GM12878 (cell line): ENCODE data around the gene MCF2L2. TPM values are rescaled to one million over a fixed set of nuclear protein-coding genes. Genes with fewer than 3 reads are reported as not detected.

Source experiments
- ATAC-seq: fragments of 200-7000 bp; cut with Tn5 transposase; 3 replicates; pipeline ENCODE4 v1.9.1; 2020; ENCODE audit warnings: mild to moderate bottlenecking, moderate library complexity
- BruUV-seq: library from RNA; stranded (reverse); fragments of 400-500 nt; replicated peaks from 2 replicates; lab custom pipeline; 2021; lab: Mats Ljungman, UMichigan
- CTCF ChIA-PET: fragments of 300-600 bp; sonication (Branson Sonifier 250); formaldehyde crosslinking; extraction: SDS; loops from one replicate; lab custom pipeline; 2021; ENCODE audit warnings: inconsistent platforms; lab: Yijun Ruan, JAX
- POLR2A ChIA-PET: fragments of 350-600 bp; formaldehyde crosslinking; extraction: SDS; loops from one replicate; lab custom pipeline; 2021; ENCODE audit warnings: inconsistent platforms; lab: Charles Lee
- RAD21 ChIA-PET: fragments of 300-600 bp; sonication (Branson Sonifier 250); formaldehyde crosslinking; loops from one replicate; lab custom pipeline; 2023; ENCODE audit warnings: antibody characterized with exemption; ENCODE audit not compliant: unreplicated experiment; lab: Charles Lee
- SMC1A ChIA-PET: fragments of 300-600 bp; sonication (Branson Sonifier 250); formaldehyde crosslinking; loops from one replicate; lab custom pipeline; 2023; ENCODE audit not compliant: unreplicated experiment, uncharacterized antibody; lab: Charles Lee
- DNase-seq: peaks from one replicate; pipeline ENCODE4 v3.0.0-alpha.2; 2011; ENCODE audit warnings: low read depth, low spot score
- FAIRE-seq: peaks from 3 replicates; lab custom pipeline; 2011; peaks lifted over from hg19 to GRCh38; lab: Jason Lieb, UNC
- H2AFZ ChIP-seq: 2 replicates; pipeline ENCODE4 v1.6.0; 2011; ENCODE audit warnings: low read depth, low read length, control low read depth; ENCODE audit not compliant: control insufficient read depth
- H3K27ac ChIP-seq: 2 replicates; pipeline ENCODE4 v1.5.1; 2011; ENCODE audit warnings: control low read depth; ENCODE audit not compliant: control insufficient read depth, insufficient read depth
- H3K27me3 ChIP-seq, 2 experiments: replicated peaks in 1 of 2; 2 replicates each; pipeline versions ENCODE4 v1.6.0 to v1.6.1; 2011; ENCODE audit warnings: low read length in 1 of 2; ENCODE audit not compliant: control insufficient read depth in 2 of 2, insufficient read depth in 2 of 2
- H3K36me3 ChIP-seq, 2 experiments: 2 replicates each; pipeline ENCODE4 v1.5.1; 2011; ENCODE audit warnings: low read length in 1 of 2; ENCODE audit not compliant: control insufficient read depth in 2 of 2, insufficient read depth in 2 of 2
- H3K4me1 ChIP-seq: 2 replicates; pipeline ENCODE4 v1.6.1; 2011; ENCODE audit warnings: mild to moderate bottlenecking, low read length, moderate library complexity, mixed read lengths; ENCODE audit not compliant: control insufficient read depth, insufficient read depth
- H3K4me2 ChIP-seq: 2 replicates; pipeline ENCODE4 v1.6.0; 2011; ENCODE audit warnings: control low read depth; ENCODE audit not compliant: control insufficient read depth, insufficient read depth
- H3K4me3 ChIP-seq: fragments of 200-600 bp; sonication (generic); 2 replicates; pipeline ENCODE4 v1.5.1; 2016
- H3K79me2 ChIP-seq: 2 replicates; pipeline ENCODE4 v1.6.0; 2011; ENCODE audit warnings: low read length; ENCODE audit not compliant: control insufficient read depth, insufficient read depth
- H3K9ac ChIP-seq: 2 replicates; pipeline ENCODE4 v1.8.0; 2011; ENCODE audit warnings: low read length, control low read depth, mixed read lengths; ENCODE audit not compliant: control insufficient read depth, insufficient read depth
- H3K9me3 ChIP-seq: replicated peaks from 3 replicates; pipeline ENCODE4 v1.5.1; 2011; ENCODE audit warnings: mild to moderate bottlenecking, low read length; ENCODE audit not compliant: control insufficient read depth, insufficient read depth
- H4K20me1 ChIP-seq: 2 replicates; pipeline ENCODE4 v1.6.0; 2011; ENCODE audit not compliant: control insufficient read depth, insufficient read depth
- CEBPB ChIP-seq, 2 experiments: fragments of 150-350 bp in 1 of 2; IDR thresholded peaks; 2 replicates each; pipeline ENCODE4 v1.6.1; 2012 to 2014; ENCODE audit warnings: low read depth in 2 of 2, low read length in 2 of 2, borderline replicate concordance in 1 of 2, inconsistent platforms in 1 of 2
- CREM ChIP-seq: IDR thresholded peaks from 2 replicates; pipeline ENCODE4 v1.6.1; 2014; ENCODE audit warnings: antibody characterized with exemption, low read depth
- KAT2A ChIP-seq: conservative IDR thresholded peaks from 2 replicates; pipeline ENCODE4 v1.6.1; 2011; ENCODE audit warnings: low read depth, low read length; ENCODE audit not compliant: control insufficient read depth
- MTA3 ChIP-seq: IDR thresholded peaks from 2 replicates; pipeline ENCODE4 v1.6.1; 2012; ENCODE audit warnings: low read length, inconsistent platforms, borderline replicate concordance
- NFYB ChIP-seq: IDR thresholded peaks from 2 replicates; pipeline ENCODE4 v1.6.1; 2011; ENCODE audit warnings: low read depth, mild to moderate bottlenecking, low read length, improper control_type of control experiment, moderate library complexity; ENCODE audit not compliant: insufficient read depth
- NKRF ChIP-seq: fragments of 450-650 bp; conservative IDR thresholded peaks from 2 replicates; pipeline ENCODE4 v1.6.1; 2017; ENCODE audit warnings: mild to moderate bottlenecking, moderate library complexity
- PAX8 ChIP-seq: fragments of 450-650 bp; IDR thresholded peaks from 2 replicates; pipeline ENCODE4 v1.6.1; 2017; ENCODE audit warnings: mild to moderate bottlenecking, moderate library complexity
- RAD51 ChIP-seq: fragments of 450-650 bp; IDR thresholded peaks from 2 replicates; pipeline ENCODE4 v1.6.1; 2016; ENCODE audit warnings: moderate library complexity, mild to moderate bottlenecking, inconsistent platforms
- SREBF2 ChIP-seq: IDR thresholded peaks from 2 replicates; pipeline ENCODE4 v1.6.1; 2012; ENCODE audit warnings: mild to moderate bottlenecking, low read length
- TCF3 ChIP-seq: IDR thresholded peaks from 2 replicates; pipeline ENCODE4 v1.6.1; 2012; ENCODE audit warnings: low read depth, mild to moderate bottlenecking, low read length, borderline replicate concordance; ENCODE audit not compliant: insufficient read depth
- ZNF592 ChIP-seq: fragments of 450-650 bp; IDR thresholded peaks from 2 replicates; pipeline ENCODE4 v1.6.1; 2017; ENCODE audit warnings: mild to moderate bottlenecking, moderate library complexity
- ZZZ3 ChIP-seq: IDR thresholded peaks from 2 replicates; pipeline ENCODE4 v1.6.1; 2011; ENCODE audit warnings: low read depth; ENCODE audit not compliant: control insufficient read depth, insufficient read length
- WGBS: methylation state at CpG from one replicate; pipeline ENCODE4 v1.1.6; 2016; ENCODE audit warnings: low lambda C conversion rate; ENCODE audit not compliant: insufficient replicate concordance, insufficient coverage; ENCODE audit errors: missing lambda C conversion rate; 5-methylcytosine and 5-hydroxymethylcytosine counted together
- in situ Hi-C: fragments of 300-500 bp; cut with MboI; formaldehyde crosslinking; loops from 9 replicates; pipeline ENCODE4 v1.14.3; 2018; ENCODE audit warnings: mixed read lengths
- intact Hi-C: fragments of 100-400 bp; cut with micrococcal nuclease; formaldehyde crosslinking; loops from one replicate; pipeline ENCODE4 v1.14.2; 2022; ENCODE audit not compliant: unreplicated experiment
- polyA plus RNA-seq, 11 experiments: library from polyadenylated mRNA; depleted of rRNA in 4 of 11; unstranded in 6 of 11; stranded (reverse) in 5 of 11; fragments of >200 nt; fragmentation: Nextera tagmentation in 4 of 11; fragmentation: Illumina TruSeq in 1 of 11; extraction: Ambion mirVana in 4 of 11; extraction: Trizol in 1 of 11; gene quantifications; 1 replicate in 1 of 11; 2 replicates in 10 of 11; pipeline versions ENCODE4 v1.2.1 to v1.2.3, GENCODE V29; 2011 to 2016; ENCODE audit warnings: inconsistent platforms in 2 of 11, missing spikeins in 2 of 11, low read depth in 1 of 11
- total RNA-seq, 4 experiments: library from RNA; depleted of rRNA in 3 of 4; stranded (reverse); fragments of >200 nt in 3 of 4; fragmentation: Illumina TruSeq in 1 of 4; extraction: Trizol in 1 of 4; gene quantifications; 2 replicates each; pipeline versions ENCODE4 v1.2.1 to v1.2.3, GENCODE V29; 2013 to 2021

MCF2L2 gene
- total and polyA plus RNA-seq, 10 of the 15 experiments (the other 5 are each of a cell fraction or from before 2014, with no cell fraction given) = 0.37 to 2.8 (median 1.4) TPM

DNA sequence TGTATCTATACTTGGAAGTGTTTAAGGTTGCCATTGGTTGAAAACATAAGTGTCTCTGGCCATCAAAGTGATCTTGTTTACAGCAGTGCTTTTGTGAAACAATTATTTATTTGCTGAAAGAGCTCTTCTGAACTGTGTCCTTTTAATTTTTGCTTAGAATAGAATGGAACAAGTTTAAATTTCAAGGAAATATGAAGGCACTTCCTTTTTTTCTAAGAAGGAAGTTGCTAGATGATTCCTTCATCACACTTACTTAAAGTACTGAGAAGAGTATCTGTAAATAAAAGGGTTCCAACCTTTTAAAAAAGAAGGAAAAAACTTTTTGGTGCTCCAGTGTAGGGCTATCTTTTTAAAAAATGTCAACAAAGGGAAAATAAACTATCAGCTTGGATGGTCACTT is 155.6 kb downstream of the MCF2L2 start (continued):
- TF ChIP-seq CEBPB (IDR thresholded peaks at IDR 0.05; ENCODE audit: borderline replicate concordance in 1 of 2, low read depth in 2 of 2, low read length in 2 of 2) = no peak

DNA sequence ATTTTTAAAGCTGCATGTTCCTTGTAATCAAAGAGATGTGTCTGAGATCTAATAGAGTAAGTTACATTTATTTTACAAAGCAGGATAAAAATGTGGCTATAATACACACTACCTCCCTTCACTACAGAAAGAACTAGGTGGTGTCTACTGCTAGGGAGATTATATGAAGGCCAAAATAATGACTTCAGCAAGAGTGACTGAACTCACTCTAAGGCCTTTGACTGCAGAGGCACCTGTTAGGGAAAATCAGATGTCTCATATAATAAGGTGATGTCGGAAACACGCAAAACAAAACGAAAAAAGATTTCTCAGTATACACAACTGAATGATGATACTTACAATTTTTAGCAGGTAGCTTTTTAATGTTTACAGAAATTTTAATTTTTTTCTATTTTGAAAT is 156.3 kb downstream of the MCF2L2 start:
- ChIA-PET POLR2A (no interaction called here), CTCF (interaction anchor here (1.1 to 1.6 kb wide), 2 partner anchors 9 to 11 kb away, joined by 3 to 6 read pairs; no protein-coding TSS in a partner anchor), SMC1A (interaction anchor here (1.0 to 1.3 kb wide), 4 partner anchors 9 to 112 kb away, joined by 3 to 7 read pairs (median 4); no protein-coding TSS in a partner anchor), RAD21 (interaction anchor here (0.8 to 0.9 kb wide), 2 partner anchors 14 to 86 kb away, joined by 3 read pairs; no protein-coding TSS in a partner anchor)
- Histone ChIP-seq H3K4me2 (no peak overlapping the region), H3K4me3 (no peak overlapping the region), H3K4me1 (no peaks in the 10 kb centered on the region), H3K36me3 (no peaks in the 10 kb centered on the region), H2AFZ (no peak overlapping the region), H4K20me1 (no peaks in the 10 kb centered on the region), H3K9ac (no peak overlapping the region), H3K27ac (no peak overlapping the region), H3K79me2 (no peaks in the 10 kb centered on the region), H3K9me3 (no peaks in the 10 kb centered on the region), H3K27me3 (no peaks in the 10 kb centered on the region)
- WGBS = 76% methylated on average over 3 of the region's 3 CpGs
- TF ChIP-seq MTA3 (no peak), PAX8 (no peak), NKRF (no peak), TCF3 (no peak), SREBF2 (no peak), KAT2A (no peak), ZZZ3 (no peak), ZNF592 (no peak), NFYB (no peak), CREM (no peak), RAD51 (no peak)
- FAIRE-seq (no peak), DNase-seq (no peak), ATAC-seq (no peak)
- no TSS peak for BruUV-seq
- in situ Hi-C loops = no loop called here
- intact Hi-C loops = no loop called here
